NCI-H1048 (cell line): Measurements from ENCODE around the gene ARHGEF11.

Experiments used
- DNase-seq: peaks from one replicate; lab custom pipeline; 2025; lab: John Stamatoyannopoulos, UW

ARHGEF11 gene

GRCh38 chr1:156999596-157000320, 45.8 kb downstream of the ARHGEF11 start:
- DNase-seq, result no peak

DNA sequence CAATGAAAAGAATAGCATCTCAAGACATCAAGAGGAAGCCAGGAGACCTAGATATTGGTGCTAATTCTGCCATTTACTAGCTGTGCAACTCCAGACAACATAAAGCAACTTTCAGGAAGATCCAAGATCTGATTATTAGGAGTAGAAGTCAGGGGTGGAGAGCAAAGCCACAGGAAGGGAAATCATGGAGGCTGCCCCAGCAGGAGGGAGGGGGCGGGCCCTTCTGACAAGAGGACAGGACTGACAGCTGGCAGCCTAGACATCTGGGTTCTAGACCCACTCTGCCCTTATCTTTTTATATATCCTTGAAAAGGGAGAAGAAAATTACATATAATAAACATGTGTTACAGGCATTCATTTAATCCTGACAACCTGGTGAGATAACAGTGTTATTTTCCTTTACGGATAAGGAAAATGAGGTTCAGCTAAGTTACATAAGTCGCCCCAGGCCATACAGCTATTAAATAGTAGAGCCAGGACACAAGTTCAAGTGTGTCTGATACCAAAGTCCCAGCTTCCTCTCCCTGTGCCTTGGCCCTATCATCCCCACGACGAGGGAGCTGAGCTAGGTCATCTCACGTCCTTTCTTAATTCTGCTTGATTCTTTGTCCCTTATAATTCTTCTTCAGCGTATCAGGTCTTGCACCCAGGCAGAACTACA, 46.6 kb downstream of the ARHGEF11 start:
- no peak for DNase-seq

DNA sequence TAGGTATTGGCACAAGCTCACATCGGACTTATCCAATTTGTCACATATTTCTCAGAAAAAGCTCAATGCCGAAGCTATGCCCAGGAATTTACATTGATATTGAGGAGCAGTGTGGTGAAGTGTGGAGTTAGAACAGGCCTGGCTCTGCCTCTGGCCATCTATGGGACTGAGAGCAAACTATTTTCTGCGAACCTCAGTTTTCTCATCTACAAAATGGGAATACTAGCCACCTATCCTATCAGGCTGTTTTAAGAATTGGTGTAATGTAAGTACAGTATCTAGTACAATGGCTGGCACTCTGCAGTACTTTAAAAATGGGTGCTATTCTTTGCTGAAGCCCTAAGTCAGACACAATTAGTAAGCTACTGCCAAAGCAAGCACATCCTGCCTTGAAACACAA, 47.2 kb downstream of the ARHGEF11 start:
- DNase-seq, result no peak

DNA sequence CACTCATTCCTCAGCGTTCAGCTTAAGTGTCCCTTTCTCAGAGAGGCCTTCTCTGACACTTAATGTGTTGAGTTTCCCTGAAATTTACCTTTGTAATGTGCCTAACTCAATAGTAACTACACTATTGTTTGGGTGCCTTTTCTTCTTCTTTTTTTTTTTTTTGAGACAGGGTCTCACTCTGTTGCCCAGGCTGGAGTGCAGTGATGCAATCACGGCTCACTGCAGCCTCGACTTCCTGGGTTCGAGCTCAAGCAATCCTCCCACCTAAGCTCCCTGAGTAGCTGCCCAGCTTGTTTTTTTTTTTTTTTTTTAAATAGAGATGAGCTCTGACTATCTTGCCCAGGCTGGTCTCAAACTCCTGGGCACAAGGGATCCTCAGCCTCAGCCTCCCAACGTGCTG, 50.1 kb downstream of the ARHGEF11 start:
- no peak for DNase-seq

GRCh38 chr1:156994277-156994676, 51.3 kb downstream of the ARHGEF11 start:
- DNase-seq, result no peak

DNA sequence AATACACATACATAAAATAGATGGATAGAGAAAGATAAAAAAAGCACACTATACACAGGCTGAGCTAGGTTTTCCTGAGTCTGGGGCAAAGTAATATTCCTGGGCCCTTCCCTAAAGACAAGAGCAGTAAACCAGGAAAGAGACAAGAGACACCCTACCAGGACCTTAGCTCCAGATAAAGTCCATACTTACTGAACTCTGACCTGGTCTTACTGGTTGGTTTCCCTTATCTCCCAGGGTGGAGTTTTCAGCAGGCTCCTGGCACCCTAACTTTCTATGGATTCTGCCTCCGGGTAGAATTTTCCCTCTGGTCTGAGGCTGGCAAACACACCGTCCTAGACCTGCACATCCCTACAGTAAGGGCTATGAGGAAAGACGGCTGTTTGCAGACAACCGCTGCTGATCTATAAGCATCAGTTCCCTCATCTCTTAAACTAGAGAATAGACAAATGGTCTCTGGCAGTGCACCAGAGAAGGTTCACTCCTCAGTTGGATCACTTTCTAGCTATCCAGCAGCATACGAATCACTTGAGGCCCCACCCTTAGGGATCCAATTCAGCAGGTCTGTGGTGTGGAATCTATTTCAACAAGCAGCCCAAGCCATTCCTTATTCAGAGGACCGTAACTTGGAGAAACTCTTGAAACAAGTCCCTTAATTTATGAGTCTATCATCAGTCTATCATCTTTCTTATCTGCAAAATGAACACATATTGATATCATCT, 52.0 kb downstream of the ARHGEF11 start:
- DNase-seq, result no peak

DNA sequence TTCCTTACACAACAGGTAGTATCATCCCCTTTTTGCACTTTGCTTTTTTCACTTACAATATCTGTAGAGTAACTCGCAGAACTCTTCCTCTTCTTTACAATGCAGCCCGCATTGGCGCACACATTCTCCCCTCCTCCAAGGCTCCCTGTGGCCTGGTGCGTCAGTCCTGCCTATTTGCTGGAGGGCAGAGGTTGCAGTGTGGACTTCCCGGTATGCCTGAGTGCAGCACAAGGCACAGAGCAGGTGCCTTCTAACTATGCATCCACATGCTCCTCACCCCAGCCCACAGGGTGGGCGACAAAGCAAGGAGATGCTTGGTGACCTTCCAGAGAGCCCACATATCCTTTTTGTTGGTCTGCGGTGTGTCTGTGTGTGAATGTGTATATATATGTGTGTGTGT, 53.3 kb downstream of the ARHGEF11 start:
- DNase-seq, result no peak

DNA sequence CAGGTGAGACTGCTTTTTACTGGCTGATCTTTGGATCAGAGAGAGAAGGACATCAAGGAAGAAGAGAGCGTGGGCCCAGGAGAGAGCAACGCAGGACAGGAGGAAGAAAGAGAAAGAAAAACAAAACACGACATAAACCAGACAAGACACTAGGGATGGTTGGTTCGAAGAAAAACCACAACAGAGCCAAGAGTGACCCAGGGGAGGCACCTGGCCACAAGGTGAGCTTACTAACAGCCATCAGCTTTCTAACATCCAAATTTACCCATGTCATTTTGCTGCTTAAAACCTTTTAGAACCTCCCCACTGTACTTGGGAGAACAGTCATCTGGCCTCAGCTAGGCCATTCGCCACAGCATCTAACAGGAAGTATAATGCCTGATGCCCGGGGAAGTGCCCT, 57.8 kb downstream of the ARHGEF11 start:
- DNase-seq, result no peak

DNA sequence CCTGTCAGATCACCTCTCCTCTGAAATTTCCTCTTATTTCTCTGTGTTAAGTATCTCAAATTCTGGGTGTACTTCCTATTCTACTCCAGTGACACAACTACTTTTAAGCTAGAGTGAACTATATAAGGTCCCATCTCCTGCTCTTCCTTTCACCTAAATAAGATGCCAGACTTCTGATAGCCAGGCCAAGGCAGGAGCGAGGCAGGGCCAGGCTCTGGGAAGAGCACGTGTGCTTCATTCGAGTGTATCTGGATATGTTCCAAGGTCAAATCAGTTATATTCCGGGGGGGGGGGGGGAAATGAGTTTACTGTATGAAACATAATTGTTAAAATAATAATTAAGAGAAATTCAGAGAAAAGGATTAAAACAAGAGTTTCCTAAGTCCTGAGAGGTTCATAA, 65.0 kb downstream of the ARHGEF11 start:
- no peak for DNase-seq

GRCh38 chr1:156975084-156975483, 70.5 kb downstream of the ARHGEF11 start:
- DNase-seq, result no peak

DNA sequence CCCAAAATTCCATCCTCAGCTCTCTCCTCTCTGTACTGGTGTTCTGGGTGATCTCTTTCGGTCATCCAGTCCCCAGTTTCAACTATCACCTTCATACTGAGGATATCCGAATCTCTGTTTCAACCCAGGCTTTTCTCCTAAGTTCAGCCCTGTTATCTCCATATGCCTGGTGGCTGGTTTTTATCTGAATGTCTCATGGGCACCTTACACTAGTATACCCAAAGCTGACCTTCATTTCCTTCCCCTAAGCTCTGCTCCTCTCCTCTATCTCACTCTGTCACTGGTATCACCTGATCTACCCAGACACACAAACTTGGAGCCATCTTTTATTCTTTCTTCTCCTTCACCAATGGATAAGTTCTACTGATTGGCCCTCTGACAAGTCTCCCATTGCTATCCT, 72.1 kb downstream of the ARHGEF11 start:
- no peak for DNase-seq

GRCh38 chr1:156970017-156970416, 75.5 kb downstream of the ARHGEF11 start:
- no peak for DNase-seq

GRCh38 chr1:156969496-156969895, 76.0 kb downstream of the ARHGEF11 start:
- DNase-seq, result no peak

- DNase-seq, result no peak
These were observed 81.1 kb downstream of the ARHGEF11 start for GRCh38 chr1:156964441-156964840.

DNA sequence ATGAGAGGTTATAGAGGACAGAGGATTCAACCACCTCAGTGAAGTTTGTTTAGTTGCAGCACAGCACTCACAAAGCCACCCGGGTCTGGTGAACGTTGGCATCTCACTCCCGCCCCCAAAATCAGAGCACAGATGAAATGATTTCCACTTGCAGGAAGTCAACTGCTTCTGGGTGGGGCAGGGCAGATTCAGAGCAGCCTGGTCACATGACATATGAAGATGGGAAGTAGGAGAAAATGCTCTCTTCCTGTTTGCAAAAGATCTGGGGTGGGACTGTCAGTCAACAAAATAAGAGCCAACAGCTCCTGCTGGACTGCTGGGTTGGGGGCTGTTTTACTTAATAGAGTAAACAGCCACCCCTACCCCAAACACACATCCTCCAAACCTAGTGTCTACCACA, 81.9 kb downstream of the ARHGEF11 start:
- no peak for DNase-seq

GRCh38 chr1:156961709-156962108, 83.8 kb downstream of the ARHGEF11 start:
- DNase-seq, result no peak

DNA sequence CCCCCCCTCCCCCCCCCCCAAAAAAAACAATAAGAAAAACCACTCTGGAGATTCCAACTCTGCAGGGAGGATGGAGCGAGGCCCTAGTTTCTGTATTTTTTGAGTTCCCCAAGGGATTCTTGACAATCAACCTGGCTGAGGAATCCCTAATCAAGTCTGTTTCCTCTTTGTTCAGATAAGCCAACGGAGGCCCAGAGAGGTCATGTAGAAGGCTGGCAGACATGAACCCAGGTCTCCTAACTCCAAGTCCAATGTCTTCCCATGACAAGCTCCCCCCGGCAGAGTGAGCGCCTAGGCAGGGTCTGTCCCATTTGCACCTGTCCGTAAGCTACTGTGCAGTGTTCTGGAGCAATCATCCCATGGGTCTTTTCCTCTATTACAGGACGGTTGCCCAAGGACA, 85.6 kb downstream of the ARHGEF11 start:
- no peak for DNase-seq

DNA sequence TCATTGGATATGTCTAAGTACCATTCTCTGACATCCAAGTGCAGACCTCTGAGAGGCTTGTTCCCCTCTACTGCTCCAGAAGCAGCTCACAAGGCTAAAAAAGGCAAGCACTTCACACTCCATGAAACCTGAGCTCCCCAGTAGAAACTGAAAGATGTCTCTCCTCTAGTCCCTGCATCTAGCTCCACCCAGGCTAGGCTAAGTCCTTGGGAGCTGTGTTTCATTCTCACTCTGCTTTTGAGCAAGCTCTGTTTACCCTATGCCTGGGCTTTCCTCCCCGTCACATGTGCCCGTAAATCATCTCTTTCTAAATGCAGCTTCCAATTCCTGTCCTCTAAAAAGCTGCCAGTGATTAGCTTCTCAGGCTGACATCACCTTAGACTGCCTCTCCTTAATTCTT, 86.1 kb downstream of the ARHGEF11 start:
- DNase-seq, result no peak

DNA sequence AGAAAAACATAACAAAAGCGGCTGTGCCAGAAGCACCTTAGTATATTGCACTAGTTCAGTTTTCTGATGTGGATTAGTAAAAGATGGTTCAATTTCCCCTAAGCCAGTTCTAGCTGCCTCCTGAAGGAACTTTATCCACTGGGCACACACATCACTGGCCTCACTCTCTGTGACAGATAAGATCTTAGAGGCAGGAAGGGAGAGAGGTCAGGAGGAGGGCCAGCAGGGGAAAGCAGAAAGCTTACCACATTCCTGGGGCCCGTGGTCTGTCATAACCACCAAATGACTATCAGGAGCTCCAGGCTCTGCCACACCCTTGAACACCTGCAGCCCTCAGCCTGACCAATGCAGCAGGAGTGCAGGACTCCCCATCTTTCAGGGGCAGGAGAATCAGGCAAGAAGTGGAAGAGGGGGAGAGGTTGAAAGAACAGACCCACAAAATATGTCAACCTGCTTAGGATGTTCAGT, 87.3 kb downstream of the ARHGEF11 start:
- no peak for DNase-seq

DNA sequence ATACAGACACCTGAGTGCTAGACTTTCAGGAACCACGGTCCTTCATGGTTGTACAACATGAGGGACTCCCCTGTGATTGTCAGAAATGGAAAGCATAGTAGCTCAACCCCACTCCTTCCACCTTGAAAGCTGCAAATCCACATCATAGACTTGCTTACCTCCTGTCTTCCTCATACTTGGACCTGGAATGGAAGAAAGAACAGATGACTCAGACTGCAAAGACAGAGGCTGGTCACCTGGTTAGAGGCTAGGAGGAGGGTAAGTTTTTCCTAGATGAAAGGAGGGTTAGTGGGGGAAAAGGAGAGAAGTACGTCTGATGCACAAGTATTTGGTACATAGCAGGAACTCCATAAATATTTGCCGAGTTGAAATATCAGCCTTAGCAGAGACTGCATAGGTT, 87.9 kb downstream of the ARHGEF11 start:
- no peak for DNase-seq

DNA sequence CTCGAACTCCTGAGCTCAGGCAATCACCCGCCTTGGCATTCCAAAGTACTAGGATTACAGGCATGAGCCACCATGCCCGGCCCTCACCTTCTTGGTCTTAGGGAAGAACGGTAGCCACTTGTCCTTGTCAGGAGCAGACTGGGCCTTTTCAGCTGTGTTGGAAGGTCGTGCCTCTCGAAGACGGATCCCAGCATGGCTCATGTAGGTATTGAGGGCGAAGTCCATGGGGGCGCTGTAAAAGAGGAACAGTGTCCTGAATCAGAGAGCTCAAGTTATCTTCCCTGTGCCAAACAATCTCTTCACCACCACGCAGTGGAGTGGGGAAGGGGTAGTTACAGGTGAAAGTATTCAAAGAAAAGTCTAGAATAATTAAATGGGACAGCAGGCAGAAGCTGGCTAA, 89.2 kb downstream of the ARHGEF11 start:
- DNase-seq, result no peak

- DNase-seq, result no peak
These were observed 92.0 kb downstream of the ARHGEF11 start for GRCh38 chr1:156953571-156953970.

GRCh38 chr1:156951371-156951770, 94.2 kb downstream of the ARHGEF11 start:
- no peak for DNase-seq
